Measurements from ENCODE around the gene BMP5. TPM values are rescaled to one million over a fixed set of nuclear protein-coding genes. Genes with fewer than 3 reads are reported as not detected.
A peak's percentile ranks its signal among the peaks of the same experiment; 100 is the strongest.

Gene BMP5
- total RNA-seq, 1 experiment from 2014 or later = 0.48 TPM

DNA sequence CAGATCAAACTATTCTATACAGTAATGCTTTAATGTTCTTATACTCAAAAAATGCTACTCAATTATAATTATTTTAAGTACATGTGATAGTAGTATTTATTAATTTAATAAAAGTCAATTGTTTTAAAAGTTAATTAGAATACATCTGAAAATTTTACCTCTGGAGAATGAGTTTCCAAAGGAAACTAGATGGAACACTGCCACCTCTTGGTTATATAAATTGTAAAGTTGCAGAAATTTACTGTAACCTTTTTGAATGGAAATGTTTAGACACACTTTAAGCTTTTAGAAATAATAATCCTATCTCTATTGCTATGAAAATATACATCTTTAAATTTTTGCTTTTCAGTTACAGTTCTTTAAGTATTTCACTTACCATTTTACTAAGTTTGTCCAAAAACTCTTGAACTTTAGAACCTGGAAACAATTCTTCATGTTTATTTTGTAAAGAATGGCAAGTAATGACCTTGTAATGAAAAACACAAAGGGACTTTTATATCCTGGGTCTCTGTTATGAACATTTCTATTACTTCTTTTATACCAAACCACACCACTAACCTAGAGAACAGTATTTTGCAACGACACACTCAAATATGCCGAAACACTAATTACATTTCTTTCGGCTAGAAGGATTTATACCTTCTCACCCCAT is 10.9 kb upstream of the BMP5 start:
- TF ChIP-seq, protein P1, sequence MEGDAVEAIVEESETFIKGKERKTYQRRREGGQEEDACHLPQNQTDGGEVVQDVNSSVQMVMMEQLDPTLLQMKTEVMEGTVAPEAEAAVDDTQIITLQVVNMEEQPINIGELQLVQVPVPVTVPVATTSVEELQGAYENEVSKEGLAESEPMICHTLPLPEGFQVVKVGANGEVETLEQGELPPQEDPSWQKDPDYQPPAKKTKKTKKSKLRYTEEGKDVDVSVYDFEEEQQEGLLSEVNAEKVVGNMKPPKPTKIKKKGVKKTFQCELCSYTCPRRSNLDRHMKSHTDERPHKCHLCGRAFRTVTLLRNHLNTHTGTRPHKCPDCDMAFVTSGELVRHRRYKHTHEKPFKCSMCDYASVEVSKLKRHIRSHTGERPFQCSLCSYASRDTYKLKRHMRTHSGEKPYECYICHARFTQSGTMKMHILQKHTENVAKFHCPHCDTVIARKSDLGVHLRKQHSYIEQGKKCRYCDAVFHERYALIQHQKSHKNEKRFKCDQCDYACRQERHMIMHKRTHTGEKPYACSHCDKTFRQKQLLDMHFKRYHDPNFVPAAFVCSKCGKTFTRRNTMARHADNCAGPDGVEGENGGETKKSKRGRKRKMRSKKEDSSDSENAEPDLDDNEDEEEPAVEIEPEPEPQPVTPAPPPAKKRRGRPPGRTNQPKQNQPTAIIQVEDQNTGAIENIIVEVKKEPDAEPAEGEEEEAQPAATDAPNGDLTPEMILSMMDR (IDR thresholded peaks at IDR 0.05; ENCODE audit: insufficient read depth in 1 of 2, low read depth in 1 of 2, low read length in 1 of 2, severe bottlenecking in 1 of 2, unreplicated experiment in 1 of 2) = peak; percentile 29 to 35
- peaks cover 4% of the 10 kb centered on the region for H3K4me1 Mint-ChIP-seq (ENCODE audit: low read depth, unreplicated experiment)
- DNase-seq = no peak
- BruUV-seq (replicated peaks) = no TSS peak
- H3K27me3 Mint-ChIP-seq (ENCODE audit: insufficient read depth, unreplicated experiment) = no peaks in the 10 kb centered on the region
- no peaks in the 10 kb centered on the region for H3K27me3 ChIP-seq (replicated peaks; ENCODE audit: control insufficient read depth, insufficient read depth, low read length)
- H3K9me3 ChIP-seq = no peaks in the 10 kb centered on the region
- H3K4me1 ChIP-seq = peaks cover 11% of the 10 kb centered on the region
- intact Hi-C loops (cut with micrococcal nuclease; ENCODE audit: unreplicated experiment) = loop anchor here (1.0 kb wide), 4 partner anchors 269 to 610 kb away; no protein-coding TSS in a partner anchor
- H3K36me3 ChIP-seq (ENCODE audit: control insufficient read depth, insufficient read depth, low read length) = no peaks in the 10 kb centered on the region
- POLR2A ChIA-PET = no interaction called here
- no peaks in the 10 kb centered on the region for H3K36me3 Mint-ChIP-seq (ENCODE audit: insufficient read depth, unreplicated experiment)
- H3K4me3 Mint-ChIP-seq (ENCODE audit: unreplicated experiment) = no peak overlapping the region
- no peak overlapping the region for H3K4me3 ChIP-seq (ENCODE audit: low read depth, low read length)
- CTCF ChIA-PET = interaction anchor here (0.9 kb wide), 1 partner anchor 269 kb away, joined by 3 read pairs; no protein-coding TSS in a partner anchor
- no peak overlapping the region for H3K27ac Mint-ChIP-seq (ENCODE audit: unreplicated experiment)
- no peaks in the 10 kb centered on the region for H3K9me3 Mint-ChIP-seq (ENCODE audit: unreplicated experiment)

DNA sequence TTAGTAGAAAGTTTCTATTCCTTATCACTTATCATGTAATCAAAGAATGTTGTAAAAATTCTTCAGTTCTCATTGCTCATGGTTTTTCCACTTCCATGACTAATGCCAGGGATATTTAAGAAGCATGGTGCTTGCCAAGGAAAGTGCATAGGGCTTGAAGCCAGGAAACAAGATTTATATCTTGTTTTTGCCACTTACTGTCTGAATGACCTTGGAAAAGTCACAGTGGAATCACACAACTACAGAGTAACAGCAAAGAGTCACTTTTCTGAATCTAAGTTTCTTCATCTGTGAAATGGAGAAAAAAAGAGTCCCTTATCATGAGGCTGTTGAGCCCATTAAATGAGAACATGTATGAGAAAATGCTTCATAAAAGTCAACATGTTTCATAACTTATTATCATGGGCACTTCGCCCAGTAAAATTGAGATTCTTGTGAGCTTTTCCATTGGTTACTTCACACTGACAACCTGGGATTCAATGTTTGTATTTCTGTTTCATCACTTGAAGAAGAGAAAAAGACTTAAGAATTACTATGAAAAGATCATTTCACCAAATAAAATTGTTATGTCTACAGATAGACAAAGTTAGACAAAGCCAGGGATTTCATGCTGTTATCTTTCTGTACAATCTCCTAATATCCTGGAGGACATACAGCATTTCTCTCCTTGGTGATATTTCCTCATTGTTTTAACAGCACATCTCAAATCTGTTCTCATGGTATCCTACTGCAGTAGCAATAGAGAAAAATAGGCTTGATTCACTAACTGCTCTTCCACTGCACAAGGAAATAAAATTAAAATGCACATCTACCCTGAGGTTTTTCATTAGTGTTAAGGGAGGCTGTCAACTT is 7.6 kb upstream of the BMP5 start:
- BruUV-seq (replicated peaks) = no TSS peak
- Mint-ChIP-seq H3K36me3 (ENCODE audit: insufficient read depth, unreplicated experiment) (no peaks in the 10 kb centered on the region), H3K27ac (ENCODE audit: unreplicated experiment) (no peak overlapping the region), H3K9me3 (ENCODE audit: unreplicated experiment) (no peaks in the 10 kb centered on the region), H3K4me1 (ENCODE audit: low read depth, unreplicated experiment) (peaks cover 10% of the 10 kb centered on the region), H3K27me3 (ENCODE audit: insufficient read depth, unreplicated experiment) (no peaks in the 10 kb centered on the region), H3K4me3 (ENCODE audit: unreplicated experiment) (no peak overlapping the region)
- Histone ChIP-seq H3K27me3 (replicated peaks; ENCODE audit: control insufficient read depth, insufficient read depth, low read length) (no peaks in the 10 kb centered on the region), H3K4me1 (peaks cover 15% of the 10 kb centered on the region), H3K4me3 (ENCODE audit: low read depth, low read length) (no peak overlapping the region), H3K9me3 (no peaks in the 10 kb centered on the region), H3K36me3 (ENCODE audit: control insufficient read depth, insufficient read depth, low read length) (no peaks in the 10 kb centered on the region)
- ChIA-PET CTCF (no interaction called here), POLR2A (no interaction called here)
- DNase-seq = no peak
- TF ChIP-seq, protein P1 (IDR thresholded peaks at IDR 0.05; ENCODE audit: insufficient read depth in 1 of 2, low read depth in 1 of 2, low read length in 1 of 2, severe bottlenecking in 1 of 2, unreplicated experiment in 1 of 2) = no peak
- intact Hi-C loops (cut with micrococcal nuclease; ENCODE audit: unreplicated experiment) = loop anchor here (5.0 kb wide), 2 partner anchors 56 to 341 kb away; no protein-coding TSS in a partner anchor

DNA sequence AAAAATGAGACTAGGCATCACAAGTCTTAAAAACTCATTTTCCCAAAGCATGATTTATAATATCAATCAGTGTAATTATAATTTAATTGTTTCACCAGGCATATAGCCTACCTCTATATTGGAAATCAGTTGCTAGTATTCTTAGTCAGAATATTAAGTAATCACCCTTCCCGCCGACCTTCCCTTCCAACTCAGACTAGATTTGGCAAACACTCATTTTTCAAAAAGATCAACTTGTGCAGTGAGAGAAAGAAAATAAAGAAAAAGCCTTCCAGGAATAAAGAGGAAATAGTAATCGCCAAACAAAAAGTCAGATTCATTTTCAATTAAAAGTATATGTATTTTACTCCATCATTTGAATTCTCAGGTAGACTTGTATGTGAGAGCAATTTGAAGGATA is 1.9 kb upstream of the BMP5 start:
- H3K36me3 Mint-ChIP-seq (ENCODE audit: insufficient read depth, unreplicated experiment) = no peaks in the 10 kb centered on the region
- H3K9me3 ChIP-seq = no peaks in the 10 kb centered on the region
- peaks cover 10% of the 10 kb centered on the region for H3K4me1 Mint-ChIP-seq (ENCODE audit: low read depth, unreplicated experiment)
- no peaks in the 10 kb centered on the region for H3K36me3 ChIP-seq (ENCODE audit: control insufficient read depth, insufficient read depth, low read length)
- ChIA-PET POLR2A (no interaction called here), CTCF (no interaction called here)
- no peak for DNase-seq
- intact Hi-C loops (cut with micrococcal nuclease; ENCODE audit: unreplicated experiment) = no loop called here
- no peaks in the 10 kb centered on the region for H3K9me3 Mint-ChIP-seq (ENCODE audit: unreplicated experiment)
- no peaks in the 10 kb centered on the region for H3K27me3 ChIP-seq (replicated peaks; ENCODE audit: control insufficient read depth, insufficient read depth, low read length)
- TF ChIP-seq, protein P1 (IDR thresholded peaks at IDR 0.05; ENCODE audit: insufficient read depth in 1 of 2, low read depth in 1 of 2, low read length in 1 of 2, severe bottlenecking in 1 of 2, unreplicated experiment in 1 of 2) = no peak
- no peak overlapping the region for H3K4me3 Mint-ChIP-seq (ENCODE audit: unreplicated experiment)
- no TSS peak for BruUV-seq (replicated peaks)
- no peak overlapping the region for H3K27ac Mint-ChIP-seq (ENCODE audit: unreplicated experiment)
- H3K4me1 ChIP-seq = peaks cover 15% of the 10 kb centered on the region; the same call in 1 of the 2 replicates
- no peak overlapping the region for H3K4me3 ChIP-seq (ENCODE audit: low read depth, low read length)
- no peaks in the 10 kb centered on the region for H3K27me3 Mint-ChIP-seq (ENCODE audit: insufficient read depth, unreplicated experiment)
